Bronchial epithelial cell (primary cell): ENCODE data around the gene SERAC1. TPM values are rescaled to one million over a fixed set of nuclear protein-coding genes. Genes with fewer than 3 reads are reported as not detected.
A peak's percentile ranks its signal among the peaks of the same experiment; 100 is the strongest.

Experiments used
- DNase-seq: peaks from one replicate; pipeline ENCODE4 v3.0.0-alpha.2; 2010; ENCODE audit warnings: low read depth
- FAIRE-seq: peaks from 2 replicates; lab custom pipeline; 2011; peaks lifted over from hg19 to GRCh38; lab: Jason Lieb, UNC
- H3K27me3 ChIP-seq: 2 replicates; pipeline ENCODE4 v1.5.1; 2011; ENCODE audit warnings: low read length; ENCODE audit not compliant: control insufficient read depth, insufficient read depth
- H3K36me3 ChIP-seq: 2 replicates; pipeline ENCODE4 v1.5.1; 2011; ENCODE audit warnings: low read length; ENCODE audit not compliant: control insufficient read depth, insufficient read depth
- H3K4me3 ChIP-seq: 2 replicates; pipeline ENCODE4 v1.5.1; 2011; ENCODE audit warnings: mild to moderate bottlenecking, low read depth, low read length, control low read depth
- total RNA-seq: library from RNA; depleted of rRNA; stranded (reverse); fragments of >200 nt; gene quantifications from 2 replicates; pipeline ENCODE4 v1.2.1, GENCODE V29; 2014
- TF ChIP-seq, protein P1 (sequence below): IDR thresholded peaks from 2 replicates; pipeline ENCODE4 v1.5.1; 2011; ENCODE audit warnings: mild to moderate bottlenecking, moderate library complexity, low read length, control low read depth, inconsistent platforms; ENCODE audit not compliant: insufficient read depth, severe bottlenecking

Gene SERAC1
- total RNA-seq, 1 donor from 2014 or later: 12.1 TPM

GRCh38 chr6:158078320-158078719 lies 89.7 kb downstream of the SERAC1 start:
- H3K27me3 ChIP-seq: no peaks in the 10 kb centered on the region
- H3K4me3 ChIP-seq: no peak overlapping the region
- peaks cover 6% of the 10 kb centered on the region for H3K36me3 ChIP-seq
- TF ChIP-seq, protein P1, sequence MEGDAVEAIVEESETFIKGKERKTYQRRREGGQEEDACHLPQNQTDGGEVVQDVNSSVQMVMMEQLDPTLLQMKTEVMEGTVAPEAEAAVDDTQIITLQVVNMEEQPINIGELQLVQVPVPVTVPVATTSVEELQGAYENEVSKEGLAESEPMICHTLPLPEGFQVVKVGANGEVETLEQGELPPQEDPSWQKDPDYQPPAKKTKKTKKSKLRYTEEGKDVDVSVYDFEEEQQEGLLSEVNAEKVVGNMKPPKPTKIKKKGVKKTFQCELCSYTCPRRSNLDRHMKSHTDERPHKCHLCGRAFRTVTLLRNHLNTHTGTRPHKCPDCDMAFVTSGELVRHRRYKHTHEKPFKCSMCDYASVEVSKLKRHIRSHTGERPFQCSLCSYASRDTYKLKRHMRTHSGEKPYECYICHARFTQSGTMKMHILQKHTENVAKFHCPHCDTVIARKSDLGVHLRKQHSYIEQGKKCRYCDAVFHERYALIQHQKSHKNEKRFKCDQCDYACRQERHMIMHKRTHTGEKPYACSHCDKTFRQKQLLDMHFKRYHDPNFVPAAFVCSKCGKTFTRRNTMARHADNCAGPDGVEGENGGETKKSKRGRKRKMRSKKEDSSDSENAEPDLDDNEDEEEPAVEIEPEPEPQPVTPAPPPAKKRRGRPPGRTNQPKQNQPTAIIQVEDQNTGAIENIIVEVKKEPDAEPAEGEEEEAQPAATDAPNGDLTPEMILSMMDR: no peak
- no peak for DNase-seq
- FAIRE-seq: no peak

GRCh38 chr6:158077676-158078075 lies 90.4 kb downstream of the SERAC1 start:
- TF ChIP-seq, protein P1: no peak

DNA sequence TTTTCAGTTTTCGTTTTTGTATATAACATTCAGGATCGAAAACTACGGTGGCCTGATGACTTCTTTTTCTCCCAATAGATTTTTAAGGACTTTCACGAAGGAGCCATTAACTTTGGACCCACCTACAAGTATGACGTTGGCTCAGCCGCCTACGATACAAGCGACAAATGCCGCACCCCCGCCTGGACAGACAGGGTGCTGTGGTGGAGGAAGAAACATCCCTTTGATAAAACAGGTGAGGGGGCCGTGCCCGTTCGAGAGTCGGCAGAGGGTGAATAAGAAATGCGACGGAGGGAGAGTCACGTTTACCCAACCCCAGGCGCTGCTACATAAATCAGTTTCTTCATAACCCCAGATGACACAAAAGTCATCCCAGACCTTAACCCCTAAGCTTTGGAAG lies 91.5 kb downstream of the SERAC1 start:
- peaks cover 5% of the 10 kb centered on the region for H3K36me3 ChIP-seq
- H3K27me3 ChIP-seq: no peaks in the 10 kb centered on the region
- DNase-seq (no peak), FAIRE-seq (no peak)
- no peak overlapping the region for H3K4me3 ChIP-seq
- TF ChIP-seq, protein P1: no peak

More at GRCh38 chr6:158077676-158078075, 90.4 kb downstream of the SERAC1 start:
- Histone ChIP-seq H3K4me3 (no peak overlapping the region), H3K27me3 (no peaks in the 10 kb centered on the region), H3K36me3 (peaks cover 6% of the 10 kb centered on the region)
- FAIRE-seq (no peak), DNase-seq (no peak)

GRCh38 chr6:158073776-158074175 lies 94.3 kb downstream of the SERAC1 start:
- Histone ChIP-seq H3K4me3 (no peak overlapping the region), H3K36me3 (peaks cover 2% of the 10 kb centered on the region), H3K27me3 (no peaks in the 10 kb centered on the region)
- FAIRE-seq: no peak
- TF ChIP-seq, protein P1: no peak
- no peak for DNase-seq

GRCh38 chr6:158072083-158072721 lies 95.9 kb downstream of the SERAC1 start:
- FAIRE-seq (peak; percentile 18), DNase-seq (peak; percentile 49)
- Histone ChIP-seq H3K27me3 (no peaks in the 10 kb centered on the region), H3K36me3 (peaks cover 2% of the 10 kb centered on the region), H3K4me3 (no peak overlapping the region)
- TF ChIP-seq, protein P1: peak; percentile 82
